Anterior cingulate cortex (tissue), 58 donors: ENCODE measurements around the gene CD300E.
"Not testable (repeated sequence)": the region's sequence is repeated elsewhere in the genome, so short reads cannot be mapped to it uniquely, and the experiment has no call there.

Experiments
- DNase-seq, 58 donors: peaks; one replicate each; lab custom pipeline; 2025; lab: John Stamatoyannopoulos, UW

The CD300E gene

DNA sequence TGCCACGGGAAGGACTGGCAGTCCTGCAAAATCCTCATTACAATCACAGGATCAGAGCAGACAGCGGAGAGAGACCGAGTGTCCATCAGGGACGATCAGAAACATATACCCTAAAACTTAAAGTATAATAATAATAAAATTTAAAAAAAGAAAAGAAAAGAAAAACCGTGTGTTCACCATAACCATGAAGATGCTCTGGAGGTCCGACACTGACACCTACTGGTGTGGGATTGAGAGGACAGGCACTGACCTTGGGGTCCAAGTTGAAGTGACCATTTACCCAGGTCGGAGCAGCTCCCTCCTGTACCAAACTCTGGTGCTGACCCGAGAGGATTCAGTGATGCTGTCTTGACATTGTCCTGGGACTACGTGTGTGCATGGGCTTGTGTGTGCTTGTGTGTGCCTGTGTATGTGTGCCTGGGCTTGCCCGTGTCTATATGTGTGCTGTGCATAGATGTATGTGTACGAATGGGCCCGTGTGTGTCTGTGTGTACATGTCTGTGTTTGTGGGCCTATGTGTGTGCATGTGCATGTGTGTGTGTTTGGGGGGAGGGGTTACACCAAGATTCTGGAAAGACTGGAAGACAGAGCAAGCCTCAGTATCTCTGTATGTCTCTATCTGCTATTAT is 21.5 kb downstream of the CD300E start:
- peak in 3 of 58 donors; percentile 6 to 16 (median 13) for DNase-seq

DNA sequence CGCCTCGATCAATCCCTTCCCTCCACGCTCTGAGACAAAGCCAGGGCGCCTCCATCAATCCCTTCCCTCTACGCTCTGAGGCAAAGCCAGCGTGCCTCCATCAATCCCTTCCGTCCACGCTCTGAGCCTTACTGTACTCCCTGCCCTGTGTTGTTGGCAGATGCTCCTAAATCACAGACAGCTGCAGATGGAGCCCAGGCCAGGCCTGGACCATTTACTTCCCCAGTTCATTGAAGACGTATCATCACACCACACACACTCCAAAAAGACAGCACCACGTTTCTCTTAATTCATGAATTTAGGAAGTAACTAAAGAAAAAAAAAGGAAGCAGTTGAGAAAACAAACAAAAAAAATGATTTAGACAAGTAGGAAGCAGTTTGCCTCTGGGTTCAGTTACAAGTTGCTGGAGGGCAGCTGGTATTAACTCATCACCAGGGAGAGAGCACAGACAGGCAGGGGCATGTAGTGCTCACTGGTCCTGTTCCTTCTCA is 24.0 kb downstream of the CD300E start:
- DNase-seq = no peak

DNA sequence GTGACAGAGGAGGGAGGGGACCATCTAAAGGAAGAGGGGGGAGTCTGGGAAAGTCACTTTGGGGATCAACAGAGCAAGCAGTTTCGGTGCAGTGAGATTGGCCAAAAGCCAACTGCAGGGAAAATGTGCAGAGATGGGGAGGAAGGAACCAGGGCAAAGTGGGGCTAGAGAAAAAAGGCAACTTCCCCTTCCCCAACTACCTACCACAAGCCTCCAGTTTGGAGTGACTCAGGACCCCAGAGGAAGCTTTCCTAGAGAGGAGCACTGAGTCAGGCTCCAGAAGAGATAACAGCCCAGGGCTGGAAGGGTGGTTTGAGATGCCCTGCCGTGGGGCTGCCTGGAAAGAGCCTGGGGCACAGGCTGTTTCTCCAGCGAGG is 24.5 kb downstream of the CD300E start:
- no peak for DNase-seq

DNA sequence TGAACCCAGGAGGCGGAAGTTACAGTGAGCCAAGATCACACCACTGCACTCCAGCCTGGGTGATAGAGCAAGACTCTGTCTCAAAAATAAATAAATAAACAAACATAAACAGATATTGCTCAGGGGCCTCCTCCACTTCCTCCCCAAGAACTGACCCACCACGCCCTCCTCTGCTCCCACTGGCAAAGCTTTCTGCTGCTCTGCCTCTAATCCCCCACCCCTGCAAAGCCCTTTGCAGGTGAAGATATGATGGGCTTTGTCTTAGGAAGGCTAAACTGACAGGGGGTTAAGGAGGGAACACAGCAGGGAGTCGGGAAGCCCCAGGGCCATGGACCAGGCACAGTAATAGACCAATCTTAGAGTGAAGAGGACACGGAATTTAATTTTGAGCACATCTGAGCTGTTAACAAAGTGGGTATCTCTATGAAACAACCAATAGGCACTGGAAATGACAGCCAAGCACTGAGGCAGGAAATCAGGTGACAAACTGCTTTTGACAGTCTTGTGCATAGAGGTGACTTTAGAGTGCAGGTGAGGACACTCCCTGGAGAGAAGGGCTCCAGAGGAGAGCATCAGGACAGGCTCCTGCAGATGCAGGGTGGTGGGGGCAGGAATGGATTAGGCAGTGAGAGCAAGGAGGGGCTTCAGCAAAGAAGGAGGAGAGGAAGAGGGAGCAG is 25.1 kb downstream of the CD300E start:
- no peak for DNase-seq

DNA sequence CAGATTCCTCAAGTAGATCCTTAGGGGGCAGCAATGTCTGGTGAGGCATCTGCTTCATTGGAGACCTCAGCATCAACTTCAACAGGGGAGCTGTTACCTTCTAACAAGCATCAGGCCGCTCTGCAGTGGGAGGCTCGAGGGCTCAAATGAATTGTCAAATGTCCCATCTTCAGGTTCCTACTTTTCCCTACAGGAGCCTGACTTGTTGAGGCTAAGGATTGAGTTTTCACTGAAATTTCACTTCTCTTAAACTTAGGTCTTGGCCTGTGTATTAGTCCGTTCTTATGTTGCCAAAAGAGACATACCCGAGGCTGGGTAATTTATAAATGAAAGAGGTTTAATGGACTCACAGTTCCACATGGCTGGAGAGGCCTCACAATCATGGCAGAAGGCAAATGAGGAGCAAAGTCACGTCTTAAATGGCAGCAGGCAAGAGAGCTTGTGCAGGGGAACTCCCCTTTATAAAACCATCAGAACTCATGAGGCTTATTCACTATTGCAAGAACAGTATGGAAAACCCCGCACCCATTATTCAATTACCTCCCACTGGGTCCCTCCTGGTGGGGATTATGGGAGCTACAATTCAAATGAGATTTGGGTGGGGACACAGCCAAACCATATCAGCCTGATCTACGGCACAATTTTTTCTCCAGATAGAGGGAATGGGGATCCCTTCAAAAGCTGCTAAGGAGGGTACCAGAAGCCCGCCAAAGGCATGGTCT is 26.3 kb downstream of the CD300E start:
- no peak for DNase-seq

DNA sequence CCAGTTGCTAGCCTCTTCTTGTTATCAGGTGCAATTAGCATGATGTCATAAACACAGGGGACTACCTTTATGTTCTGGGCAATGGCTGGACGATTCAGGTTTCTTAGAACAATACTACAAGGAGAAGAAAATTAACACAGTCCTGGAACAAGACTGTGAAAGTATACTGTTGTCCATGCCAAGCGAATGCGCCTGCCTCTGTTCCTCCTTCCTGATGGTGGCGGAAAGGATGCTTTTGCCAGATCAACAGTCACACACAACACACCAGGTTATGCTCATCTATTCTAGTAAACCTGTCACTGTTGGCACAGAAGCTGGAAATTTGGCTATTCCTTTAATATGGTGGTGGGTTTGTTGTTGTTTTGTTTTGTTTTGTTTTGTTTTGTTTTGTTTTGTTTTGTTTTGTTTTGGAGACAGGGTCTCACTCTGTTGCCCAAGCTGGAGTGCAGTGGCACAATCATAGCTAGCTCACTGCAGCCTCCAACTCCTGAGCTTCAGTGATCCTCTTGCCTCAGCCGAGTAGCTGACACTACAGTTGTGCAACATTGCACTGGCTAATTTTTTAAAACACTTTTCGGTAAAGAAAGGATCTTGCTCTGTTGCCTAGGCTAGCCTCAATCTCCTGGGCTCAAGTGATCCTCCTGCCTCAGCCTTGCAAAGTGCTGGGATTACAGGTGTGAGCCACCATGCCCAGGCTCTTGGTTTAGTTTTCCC is 28.3 kb downstream of the CD300E start:
- no peak for DNase-seq

DNA sequence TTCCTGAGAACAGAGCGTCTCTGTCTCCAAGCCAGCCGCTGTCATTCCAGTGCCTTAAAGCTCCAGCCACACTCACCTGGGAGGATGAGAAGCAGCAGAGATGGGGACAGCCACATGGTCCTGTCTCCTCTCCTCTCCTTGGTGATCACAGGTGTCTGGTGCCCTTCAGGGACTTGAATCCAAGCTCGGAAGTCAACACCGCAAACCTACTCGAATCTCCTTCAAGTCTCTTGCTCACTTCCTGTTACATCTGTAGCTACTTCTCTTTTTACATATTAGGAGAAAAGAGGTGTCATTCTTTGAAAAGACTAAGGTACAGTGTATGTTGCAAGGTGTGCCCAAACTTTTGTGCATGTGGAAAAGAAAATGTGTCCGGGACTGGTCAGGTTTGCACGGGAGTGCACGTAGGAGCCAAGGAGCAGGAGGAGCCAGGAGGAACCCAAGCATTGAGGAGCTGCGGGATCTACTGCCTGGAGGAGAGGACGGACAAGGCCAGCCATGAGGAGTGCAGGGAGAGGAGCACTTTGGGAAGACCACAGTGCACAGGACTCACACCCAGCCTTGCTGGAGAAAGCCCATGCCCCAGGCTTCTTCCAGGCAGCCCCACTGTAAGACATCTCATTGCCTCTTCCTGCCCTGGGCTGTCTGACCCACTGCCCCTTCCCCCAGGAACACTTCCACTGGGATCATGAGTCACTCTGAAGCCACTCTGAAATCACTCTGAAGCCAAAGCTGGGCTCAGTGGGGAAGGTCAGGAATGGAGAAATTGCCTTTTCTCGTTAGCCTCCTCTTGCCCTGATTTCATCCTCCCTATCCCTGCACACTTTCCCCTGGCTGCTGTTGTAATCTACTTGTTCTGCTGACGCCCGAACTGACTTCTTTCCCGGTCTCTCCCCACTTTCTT is 31.2 kb downstream of the CD300E start, which contains the start of gene CD300LD:
Gene CD300LD (minus strand): TSS at position 197 of the 904 bp plus-strand sequence. CDS start 81 bp downstream, at position 116.
- no peak for DNase-seq

DNA sequence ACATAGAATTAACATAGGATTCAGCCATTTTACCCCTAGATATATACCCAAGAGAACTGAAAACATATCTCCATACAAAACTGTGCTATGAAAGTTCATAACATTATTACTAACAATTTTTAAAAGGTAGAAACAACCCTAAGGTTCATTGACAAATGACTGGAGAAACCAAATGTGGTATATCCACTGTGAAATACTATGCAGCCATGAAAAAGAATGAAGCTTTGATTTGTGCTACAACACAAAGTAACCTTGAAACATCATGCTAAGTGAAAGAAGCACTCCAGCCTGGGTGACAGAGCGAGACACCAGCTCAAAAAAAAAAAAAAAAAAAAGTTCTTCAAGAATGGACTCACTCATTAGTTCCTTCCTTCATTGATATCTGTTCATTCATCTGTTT is 32.0 kb downstream of the CD300E start:
- DNase-seq = no peak

DNA sequence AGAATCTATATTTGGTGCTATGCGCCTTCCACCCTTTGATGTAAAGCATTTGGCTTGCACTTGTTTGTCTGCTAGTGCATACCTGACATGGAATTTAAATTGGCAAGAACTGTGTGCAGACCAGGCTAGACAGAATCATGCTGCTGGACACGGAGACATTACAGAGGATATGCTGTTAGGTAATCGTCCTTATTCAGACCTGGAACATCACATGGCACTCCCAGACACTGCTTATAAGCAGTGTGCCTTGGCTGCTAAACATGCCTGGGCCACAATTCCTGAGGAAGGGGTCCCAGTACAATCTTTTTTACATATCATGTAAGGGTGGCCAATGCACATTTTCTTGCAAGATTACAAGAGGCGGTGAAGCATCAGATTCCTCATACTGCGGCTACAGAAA is 37.8 kb downstream of the CD300E start:
- no peak for DNase-seq

DNA sequence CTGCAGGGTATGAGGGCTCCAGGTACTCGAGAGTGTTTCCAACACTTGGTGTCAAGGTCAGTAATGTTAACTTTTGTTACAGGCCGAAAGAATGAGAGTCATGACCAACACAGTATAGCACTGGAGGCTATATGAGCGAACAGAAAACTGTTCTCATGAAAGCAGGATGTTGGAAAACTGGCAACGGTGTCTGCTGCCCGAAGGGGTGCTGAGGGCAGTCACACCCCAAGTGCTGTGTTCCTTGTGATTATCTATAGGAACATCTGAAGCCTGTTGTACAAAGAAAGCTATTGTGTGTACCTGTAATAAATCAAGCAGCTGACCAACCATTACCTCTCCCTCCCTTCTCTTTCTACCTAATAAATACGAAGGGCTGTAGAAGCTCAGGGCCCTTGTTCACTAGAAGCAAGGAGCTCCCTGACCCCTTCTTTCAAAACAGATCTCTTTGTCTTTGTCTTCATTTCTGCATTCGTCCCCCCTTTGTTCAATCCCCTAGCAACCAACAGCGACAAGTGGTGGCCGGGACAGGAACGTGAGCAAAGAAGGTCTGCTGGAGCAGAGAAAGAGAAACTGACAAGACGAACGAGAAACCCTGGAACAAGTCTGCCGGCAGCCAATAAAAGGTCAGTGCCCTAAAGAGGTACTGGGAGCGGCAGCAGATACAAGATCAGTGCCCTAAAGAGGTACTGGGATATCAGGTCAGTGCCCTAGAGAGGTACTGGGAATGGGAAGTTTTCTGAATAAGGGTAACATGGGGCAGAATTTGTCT is 39.1 kb downstream of the CD300E start:
- no peak for DNase-seq

DNA sequence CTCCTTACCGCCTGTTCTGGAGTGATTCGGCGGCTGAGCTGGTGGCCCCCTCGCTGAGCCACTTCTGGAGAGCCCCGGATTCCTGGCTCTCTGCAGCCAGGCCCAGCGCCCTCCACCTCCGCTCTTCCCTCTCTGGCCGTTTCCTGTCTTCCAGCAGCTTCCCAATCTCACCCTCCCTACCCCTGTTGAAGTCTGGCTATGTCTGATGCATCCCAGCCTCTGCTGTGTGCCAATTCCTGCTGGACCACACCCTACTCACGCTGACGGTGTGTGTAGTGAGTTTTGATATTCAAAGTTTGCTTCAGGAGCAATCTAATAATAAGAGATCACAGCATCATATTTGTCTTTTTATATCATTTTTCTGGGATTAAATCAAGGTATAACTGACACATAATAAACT is 40.9 kb downstream of the CD300E start:
- no peak for DNase-seq

DNA sequence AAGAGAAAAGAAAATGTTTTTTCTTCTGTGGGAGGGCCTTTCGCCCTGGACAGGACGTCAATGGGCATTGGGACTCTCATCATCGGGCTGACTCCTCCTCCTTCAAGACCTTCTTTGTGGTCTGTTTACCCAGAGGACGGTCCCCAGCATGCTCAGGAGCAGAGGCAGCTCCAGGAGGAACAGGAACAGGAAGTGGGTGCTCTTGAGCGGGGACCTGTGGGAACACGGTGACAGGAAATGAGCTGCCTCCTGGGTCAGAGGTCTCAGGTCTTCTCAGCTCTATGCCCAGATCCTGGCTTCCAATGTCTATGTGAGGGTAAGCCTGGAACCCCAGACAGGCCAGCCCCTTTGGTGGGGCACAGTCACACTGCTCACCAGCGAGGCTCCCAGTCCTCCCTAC is 43.6 kb downstream of the CD300E start:
- no peak for DNase-seq

DNA sequence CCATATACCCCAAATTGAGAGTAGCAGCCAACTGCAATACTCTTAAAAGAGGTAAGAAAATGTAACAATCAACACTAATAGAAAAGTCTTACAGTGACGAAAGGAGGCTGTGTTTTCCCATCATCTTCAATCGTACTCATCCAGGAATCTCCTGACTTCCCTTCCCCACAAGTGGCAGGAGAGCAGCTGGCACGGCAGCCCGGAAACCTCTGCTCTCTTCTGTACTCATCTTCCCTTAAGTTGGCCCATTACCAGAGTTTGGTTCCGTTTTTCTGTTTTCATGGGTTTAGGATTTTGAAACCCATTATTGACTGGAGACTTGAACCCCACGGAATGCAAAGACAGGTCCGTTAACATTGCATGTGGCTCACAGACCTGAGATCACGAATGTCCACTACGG is 44.6 kb downstream of the CD300E start:
- no peak for DNase-seq

DNA sequence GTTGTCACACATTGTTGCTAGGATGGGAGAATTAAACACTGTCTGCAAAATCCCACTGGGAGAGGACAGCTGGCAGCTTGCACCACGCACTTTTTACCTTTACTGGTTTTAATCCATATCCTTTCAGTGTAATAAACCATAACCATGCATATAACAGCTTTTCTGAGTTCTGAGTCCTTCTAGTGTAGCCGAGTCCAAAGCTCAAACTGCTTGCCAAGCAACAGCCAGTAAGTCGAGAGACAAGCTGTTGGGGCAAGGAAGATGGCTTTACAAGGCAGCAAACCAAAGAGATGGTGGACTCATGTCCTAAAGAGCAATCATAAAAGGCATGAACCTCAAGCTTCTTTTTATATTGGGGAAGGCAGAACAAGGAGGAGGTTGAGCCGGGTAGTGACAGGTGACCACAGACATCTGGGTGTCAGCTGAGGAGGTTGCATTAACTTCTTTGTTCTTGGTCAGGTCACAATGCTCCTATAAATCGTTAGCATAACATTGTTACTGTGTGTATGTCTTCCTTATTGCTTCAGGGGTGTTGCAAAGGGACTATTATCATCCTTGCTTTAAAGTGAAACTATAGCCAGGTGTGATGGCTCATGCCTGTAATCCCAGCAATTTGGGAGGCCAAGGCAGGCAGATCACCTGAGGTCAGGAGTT is 48.9 kb downstream of the CD300E start:
- no peak for DNase-seq

DNA sequence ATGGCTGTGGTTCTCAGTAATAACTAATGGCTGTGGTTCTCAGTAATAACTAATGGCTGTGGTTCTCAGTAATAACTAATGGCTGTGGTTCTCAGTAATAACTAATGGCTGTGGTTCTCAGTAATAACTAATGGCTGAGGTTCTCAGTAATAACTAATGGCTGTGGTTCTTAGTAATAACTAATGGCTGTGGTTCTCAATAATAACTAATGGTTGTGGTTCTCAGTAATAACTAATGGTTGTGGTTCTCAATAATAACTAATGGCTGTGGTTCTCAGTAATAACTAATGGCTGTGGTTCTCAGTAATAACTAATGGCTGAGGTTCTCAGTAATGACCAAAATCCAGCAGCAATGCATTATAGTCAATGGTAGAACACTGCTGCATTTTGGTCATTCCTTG is 49.9 kb downstream of the CD300E start:
- DNase-seq = not testable (repeated sequence)

DNA sequence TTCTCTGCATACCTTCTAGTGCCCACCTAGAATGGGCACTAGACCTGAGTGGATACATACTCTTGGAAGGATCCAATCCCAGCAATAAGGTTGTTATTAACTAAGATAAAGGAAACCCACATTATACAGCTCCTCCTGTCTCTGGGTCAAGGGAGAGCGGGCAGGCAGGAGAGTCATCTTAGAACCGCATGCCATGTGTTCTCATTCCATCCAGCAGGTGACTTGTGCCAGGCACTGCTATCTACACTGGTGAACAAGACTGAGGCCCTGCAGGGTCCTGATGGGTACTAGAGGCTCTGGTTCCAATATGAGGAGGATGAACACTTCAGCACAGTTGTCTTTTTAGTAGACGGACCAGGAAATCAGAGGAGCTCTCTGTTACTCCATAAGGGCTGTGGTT is 50.4 kb downstream of the CD300E start:
- DNase-seq = no peak

DNA sequence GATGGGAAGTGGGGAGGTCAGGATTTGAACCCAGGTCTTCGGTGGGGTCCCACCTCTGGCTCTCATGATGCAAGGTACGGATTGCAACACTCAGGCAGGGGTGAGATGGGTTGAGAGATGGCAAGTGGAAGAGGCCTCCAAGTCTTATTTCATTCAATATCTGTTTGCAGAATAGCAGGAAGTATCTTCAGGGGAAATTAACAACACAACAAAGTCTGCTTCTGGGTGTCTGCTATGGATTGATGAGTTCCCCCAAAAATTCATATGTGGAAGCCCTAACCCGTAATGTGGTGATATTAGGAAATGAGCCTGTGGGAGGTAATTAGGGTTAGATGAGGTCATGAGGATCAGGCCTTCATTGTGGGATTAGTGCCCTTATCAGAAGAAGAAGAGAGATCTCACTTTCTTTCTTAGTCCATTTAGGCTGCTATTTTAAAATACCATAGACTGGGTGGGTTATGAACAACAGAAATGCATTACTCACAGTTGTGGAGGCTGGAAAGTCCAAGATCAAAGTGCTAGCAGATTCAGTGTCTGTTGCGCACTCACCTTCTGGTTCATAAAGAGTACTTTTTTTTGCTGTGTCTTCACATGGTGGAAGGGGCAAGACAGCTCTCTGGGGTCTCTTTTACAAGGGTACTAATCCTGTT is 51.8 kb downstream of the CD300E start:
- no peak for DNase-seq
